Thoracic aorta (tissue), 2 donors: ENCODE measurements around the gene NFIX. TPM values are rescaled to one million over a fixed set of nuclear protein-coding genes. Genes with fewer than 3 reads are reported as not detected.

Experiments used
- ATAC-seq: fragments of 150-250 bp; one replicate; pipeline ENCODE4 v1.8.0; 2017; ENCODE audit warnings: low read depth; ENCODE audit not compliant: insufficient number of reproducible peaks, low FRiP score
- DNase-seq: peaks from one replicate; pipeline ENCODE4 v3.0.0-alpha.2; 2020; ENCODE audit warnings: low spot score
- H3K27ac ChIP-seq, 2 donors: fragments of 200-600 bp; sonication (generic); 1 replicate in 1 of 2; 2 replicates in 1 of 2; pipeline ENCODE4 v1.5.1; 2016; ENCODE audit warnings: mild to moderate bottlenecking in 2 of 2, moderate library complexity in 2 of 2
- H3K27me3 ChIP-seq: fragments of 200-600 bp; sonication (generic); replicated peaks from 2 replicates; pipeline ENCODE4 v1.6.0; 2016; ENCODE audit warnings: mild to moderate bottlenecking; ENCODE audit not compliant: insufficient read depth
- H3K36me3 ChIP-seq: fragments of 200-600 bp; sonication (generic); one replicate; pipeline ENCODE4 v1.5.1; 2016
- H3K4me1 ChIP-seq, 2 donors: fragments of 200-600 bp; sonication (generic); 1 replicate in 1 of 2; 2 replicates in 1 of 2; pipeline versions ENCODE4 v1.5.1 to v1.6.0; 2016; ENCODE audit warnings: low read depth in 2 of 2, mild to moderate bottlenecking in 1 of 2; ENCODE audit not compliant: control insufficient read depth in 1 of 2
- H3K4me3 ChIP-seq: fragments of 200-600 bp; sonication (generic); 2 replicates; pipeline ENCODE4 v1.5.1; 2016; ENCODE audit warnings: mild to moderate bottlenecking
- H3K9me3 ChIP-seq: fragments of 200-600 bp; sonication (generic); 2 replicates; pipeline ENCODE4 v1.5.1; 2016
- CTCF ChIP-seq: fragments of 200-600 bp; sonication (generic); IDR thresholded peaks from one replicate; pipeline ENCODE4 v1.5.1; 2019; ENCODE audit warnings: antibody characterized with exemption
- total RNA-seq, 2 donors: library from RNA; depleted of rRNA; stranded (reverse); fragments of >200 nt; gene quantifications; one replicate each; pipeline versions ENCODE4 v1.1.0 to v1.2.3, GENCODE V29; 2016

NFIX gene
- total RNA-seq, 2 donors from 2014 or later = 126 to 145 TPM

GRCh38 chr19:13006431-13007281 is 11.4 kb downstream of the NFIX start:
- no peak for DNase-seq
- Histone ChIP-seq H3K4me1 (peaks cover 69 to 93% of the 10 kb centered on the region in 2 donors), H3K9me3 (no peaks in the 10 kb centered on the region), H3K27me3 (no peaks in the 10 kb centered on the region), H3K4me3 (peak overlapping the region; percentile 62), H3K36me3 (peaks cover 4% of the 10 kb centered on the region), H3K27ac (peak overlapping the region; percentile 97 to 99)
- no peak for ATAC-seq
- TF ChIP-seq CTCF = no peak

DNA sequence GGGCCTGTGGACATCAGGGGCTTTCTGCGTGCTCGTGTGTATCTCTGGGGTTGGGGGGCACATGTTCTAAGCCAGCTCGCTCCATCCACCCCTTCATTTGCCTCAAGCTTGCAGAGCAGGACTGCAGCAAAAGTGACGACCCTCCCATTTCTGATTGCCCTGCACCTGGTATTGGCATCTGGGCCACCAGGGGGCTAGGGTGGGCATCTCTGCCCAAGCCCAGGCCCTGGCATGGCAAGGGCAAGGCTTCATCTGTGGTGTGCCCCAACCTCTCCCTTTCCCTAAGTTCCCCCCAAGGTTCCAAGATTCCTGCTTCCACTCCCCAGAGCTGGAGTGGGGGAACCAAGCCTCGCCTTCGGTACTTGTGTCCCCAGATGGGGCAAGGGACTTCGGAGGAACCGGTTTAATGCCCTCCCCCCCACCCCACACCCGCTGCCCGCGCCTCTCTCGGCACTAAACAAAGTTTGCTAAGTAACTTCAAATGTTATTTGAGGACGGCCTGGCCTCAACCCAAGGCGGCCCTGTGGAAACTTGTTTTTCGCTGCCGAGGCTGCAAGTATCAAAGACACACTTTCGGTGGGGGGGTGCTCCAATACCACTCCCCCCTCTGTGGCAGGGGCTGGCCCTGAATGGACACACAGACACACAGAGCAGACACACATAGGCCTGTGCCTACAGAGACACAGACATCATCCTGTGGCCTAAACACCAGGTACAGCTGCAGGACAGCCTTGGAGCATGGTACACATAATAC is 12.2 kb downstream of the NFIX start:
- no peak for TF ChIP-seq CTCF
- peak overlapping the region; percentile 62 for H3K4me3 ChIP-seq
- peak overlapping the region; percentile 97 to 99 for H3K27ac ChIP-seq
- peaks cover 4% of the 10 kb centered on the region for H3K36me3 ChIP-seq
- no peaks in the 10 kb centered on the region for H3K9me3 ChIP-seq
- peaks cover 75 to 99% of the 10 kb centered on the region in 2 donors for H3K4me1 ChIP-seq
- no peak for DNase-seq
- no peaks in the 10 kb centered on the region for H3K27me3 ChIP-seq
- ATAC-seq = no peak

- peaks cover 67 to 97% of the 10 kb centered on the region in 2 donors for H3K4me1 ChIP-seq
- H3K36me3 ChIP-seq = peaks cover 4% of the 10 kb centered on the region
- no peak for DNase-seq
- no peaks in the 10 kb centered on the region for H3K27me3 ChIP-seq
- H3K27ac ChIP-seq = peak overlapping the region; percentile 78 to 99
- no peaks in the 10 kb centered on the region for H3K9me3 ChIP-seq
- no peak for TF ChIP-seq CTCF
- no peak for ATAC-seq
- H3K4me3 ChIP-seq = peak overlapping the region; percentile 53
Measured at GRCh38 chr19:13008926-13009787, 13.9 kb downstream of the NFIX start.

DNA sequence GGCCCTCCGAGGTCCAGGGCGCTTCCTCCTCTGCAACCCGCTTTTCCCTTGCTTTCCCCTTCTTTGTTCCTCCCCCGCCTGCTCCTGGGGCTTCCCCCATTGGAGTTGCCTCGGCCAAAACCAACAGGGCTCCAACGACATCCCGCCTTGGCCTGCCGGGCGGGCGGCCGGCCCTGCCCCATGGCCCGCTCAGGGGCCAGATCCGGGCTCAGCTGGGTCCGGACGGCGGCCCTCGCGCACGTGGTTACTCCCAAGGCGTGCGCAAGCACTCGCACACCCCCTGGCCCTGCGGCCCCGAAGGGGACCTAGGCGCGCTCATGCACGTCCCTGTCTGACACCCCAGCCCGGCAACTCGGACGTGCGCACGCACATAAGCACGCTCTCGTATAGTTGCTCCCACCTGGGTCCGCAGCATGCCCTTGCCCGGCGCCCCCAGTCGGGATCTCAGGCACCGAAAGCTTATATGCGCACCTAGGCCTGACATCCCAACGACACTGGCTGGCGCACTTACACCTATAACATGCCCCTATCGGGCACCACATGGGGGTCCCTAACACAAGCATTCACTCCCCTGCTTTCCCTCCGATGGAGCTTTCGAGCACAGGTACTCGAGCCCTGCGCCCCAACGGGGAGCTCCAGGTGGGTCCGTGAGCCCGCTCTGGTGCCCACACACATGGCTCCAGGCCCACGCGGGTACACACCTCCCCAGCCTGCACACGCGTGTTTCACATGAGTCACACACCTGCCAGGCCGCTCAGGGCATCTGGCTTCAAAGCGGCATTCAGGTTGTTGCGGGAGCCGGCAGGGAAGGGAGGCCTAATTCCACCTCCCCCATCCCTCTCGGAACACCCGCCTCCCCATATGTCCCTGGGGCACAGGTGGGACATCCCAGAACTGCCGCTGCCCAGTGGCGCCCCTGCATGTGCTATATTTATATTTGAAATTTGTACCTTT is 15.0 kb downstream of the NFIX start:
- Histone ChIP-seq H3K4me3 (peak overlapping the region; percentile 53), H3K4me1 (peaks cover 73 to 96% of the 10 kb centered on the region in 2 donors), H3K36me3 (peaks cover 4% of the 10 kb centered on the region), H3K27me3 (no peaks in the 10 kb centered on the region), H3K27ac (peak overlapping the region; percentile 98 to 99), H3K9me3 (no peaks in the 10 kb centered on the region)
- no peak for TF ChIP-seq CTCF
- no peak for ATAC-seq
- no peak for DNase-seq
